ENCODE results near the gene MUC4.

- TF ChIP-seq CTCF (conservative IDR thresholded peaks at IDR 0.05; ENCODE audit: low read depth, low read length) (no peak), EZH2 (IDR thresholded peaks at IDR 0.05; ENCODE audit: borderline replicate concordance, low read depth, low read length, poor library complexity, severe bottlenecking) (no peak)
Measured at GRCh38 chr3:195760345-195761122, 51.2 kb downstream of the MUC4 start.

Data from A673 (cell line).